Activated CD4-positive, alpha-beta T cell treated with anti-CD3 and anti-CD28 coated beads for 48 hours (primary cell): ENCODE measurements around the gene TNK2.
"Not testable (repeated sequence)": the region's sequence is repeated elsewhere in the genome, so short reads cannot be mapped to it uniquely, and the experiment has no call there.

Experiments
- DNase-seq: peaks from one replicate; pipeline ENCODE4 v3.0.0-alpha.2; 2020

The TNK2 gene

DNA sequence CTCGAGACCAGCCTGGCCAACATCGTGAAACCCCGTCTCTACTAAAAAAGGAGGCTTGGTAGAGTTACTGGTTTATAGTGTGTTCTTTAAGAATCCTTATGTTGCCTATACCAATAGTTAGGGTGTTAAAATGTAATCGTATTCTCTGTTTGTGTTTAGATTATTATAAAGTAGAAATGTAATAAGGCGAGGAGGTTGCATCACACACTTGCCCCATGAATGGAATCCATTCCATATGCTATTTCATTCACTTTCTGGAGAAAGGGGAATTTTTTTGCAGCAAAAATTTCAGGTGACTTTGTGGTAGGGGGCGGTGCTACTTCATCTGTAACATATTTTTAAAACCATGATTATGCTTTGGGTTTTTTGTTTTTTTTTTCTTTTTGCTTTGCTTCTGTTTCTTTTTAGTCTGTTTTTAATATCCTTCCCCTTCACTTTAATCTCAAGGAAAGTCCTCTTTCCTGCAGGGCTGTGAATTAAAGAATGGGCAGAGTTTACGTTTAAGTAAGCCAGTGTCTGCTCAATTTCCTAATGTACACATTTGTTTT is 63.6 kb downstream of the TNK2 start:
- DNase-seq = no peak

DNA sequence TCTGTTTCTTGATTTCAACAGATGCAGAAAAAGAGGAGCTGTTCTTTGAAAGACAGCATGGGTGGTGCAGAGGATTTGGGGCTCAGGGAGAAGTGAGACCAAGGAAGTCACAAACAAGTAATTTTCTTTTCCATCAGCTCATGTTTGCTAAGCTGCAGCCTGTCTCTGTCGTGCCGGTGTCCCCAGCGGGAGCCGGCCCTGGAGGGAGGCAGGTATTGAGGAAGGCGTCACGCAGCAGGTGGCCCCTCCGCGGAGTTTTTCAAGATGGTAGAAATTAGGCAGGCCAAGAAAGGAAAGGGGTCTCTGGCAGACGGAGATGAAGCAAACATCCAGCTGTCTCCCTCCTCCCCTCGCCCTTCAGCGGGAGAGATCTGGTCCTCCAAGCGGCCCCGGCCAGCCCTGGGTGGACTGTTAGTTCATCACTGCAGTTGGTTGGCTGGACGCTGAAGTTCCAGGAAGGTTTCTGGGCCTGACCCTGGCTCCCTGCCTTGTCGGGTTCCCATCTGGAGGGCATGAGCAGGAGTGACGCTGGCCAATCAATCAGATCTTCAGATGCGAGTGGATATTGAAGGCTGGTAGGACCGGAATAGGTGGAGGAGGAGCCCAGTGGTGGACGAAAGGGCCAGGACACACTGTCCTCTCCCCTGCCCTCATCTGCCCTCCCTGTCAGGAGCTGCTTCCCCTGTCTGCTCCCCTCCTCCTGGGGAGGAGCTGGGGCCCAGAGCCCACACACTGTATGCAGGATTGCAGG is 68.9 kb downstream of the TNK2 start:
- DNase-seq = no peak

DNA sequence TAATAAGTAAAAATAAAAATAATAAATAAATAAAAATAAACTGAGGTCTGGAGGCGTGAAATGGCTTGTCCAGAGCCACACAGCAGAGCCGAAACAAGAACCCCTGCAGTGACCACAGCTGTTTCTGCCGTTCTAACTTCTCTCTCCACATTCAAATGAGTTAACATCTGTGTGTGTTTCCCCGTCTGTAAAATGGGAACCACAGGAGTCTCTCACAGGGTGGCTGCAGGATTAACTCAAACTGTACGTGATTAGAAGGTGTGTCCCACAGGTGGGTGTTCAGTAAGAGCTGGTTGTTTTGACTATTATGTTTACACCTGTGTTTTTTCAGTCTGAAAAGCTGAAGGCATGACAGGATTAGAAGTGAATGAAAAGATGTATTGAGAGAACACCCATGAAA is 69.6 kb downstream of the TNK2 start:
- no peak for DNase-seq

DNA sequence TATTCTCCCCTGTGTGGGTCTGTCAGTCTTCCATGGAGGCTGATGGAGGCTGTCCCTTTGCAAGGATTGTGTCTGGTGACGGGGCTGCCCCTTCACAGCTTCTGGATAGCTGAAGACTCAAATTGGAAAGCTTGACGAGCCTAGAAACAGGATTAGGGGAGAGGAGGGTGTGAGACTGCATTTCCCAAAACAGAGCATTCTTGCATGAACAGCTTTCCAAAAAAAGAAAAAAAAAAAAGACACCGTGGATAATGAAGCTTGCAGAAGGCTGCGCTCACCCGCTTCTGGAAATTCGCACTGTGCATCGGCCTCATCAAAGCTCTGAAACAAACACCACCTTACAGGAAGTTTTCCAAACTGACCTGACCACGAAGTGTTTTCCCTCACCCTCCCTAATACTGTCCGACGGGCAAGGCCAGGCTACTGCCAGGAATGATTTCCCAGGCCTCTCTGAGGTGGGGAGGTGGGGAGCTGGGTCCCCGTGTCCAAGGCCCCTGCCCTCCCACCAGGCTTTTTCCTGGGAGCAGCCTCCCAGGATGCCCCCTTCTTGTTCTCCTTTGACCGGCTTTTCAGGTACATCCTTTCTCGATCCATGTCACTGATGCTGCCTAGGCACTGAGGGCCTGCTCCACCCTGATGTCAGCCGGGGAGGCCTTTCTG is 71.7 kb downstream of the TNK2 start:
- no peak for DNase-seq

- no peak for DNase-seq
These were observed 72.6 kb downstream of the TNK2 start for GRCh38 chr3:195835791-195836190.

DNA sequence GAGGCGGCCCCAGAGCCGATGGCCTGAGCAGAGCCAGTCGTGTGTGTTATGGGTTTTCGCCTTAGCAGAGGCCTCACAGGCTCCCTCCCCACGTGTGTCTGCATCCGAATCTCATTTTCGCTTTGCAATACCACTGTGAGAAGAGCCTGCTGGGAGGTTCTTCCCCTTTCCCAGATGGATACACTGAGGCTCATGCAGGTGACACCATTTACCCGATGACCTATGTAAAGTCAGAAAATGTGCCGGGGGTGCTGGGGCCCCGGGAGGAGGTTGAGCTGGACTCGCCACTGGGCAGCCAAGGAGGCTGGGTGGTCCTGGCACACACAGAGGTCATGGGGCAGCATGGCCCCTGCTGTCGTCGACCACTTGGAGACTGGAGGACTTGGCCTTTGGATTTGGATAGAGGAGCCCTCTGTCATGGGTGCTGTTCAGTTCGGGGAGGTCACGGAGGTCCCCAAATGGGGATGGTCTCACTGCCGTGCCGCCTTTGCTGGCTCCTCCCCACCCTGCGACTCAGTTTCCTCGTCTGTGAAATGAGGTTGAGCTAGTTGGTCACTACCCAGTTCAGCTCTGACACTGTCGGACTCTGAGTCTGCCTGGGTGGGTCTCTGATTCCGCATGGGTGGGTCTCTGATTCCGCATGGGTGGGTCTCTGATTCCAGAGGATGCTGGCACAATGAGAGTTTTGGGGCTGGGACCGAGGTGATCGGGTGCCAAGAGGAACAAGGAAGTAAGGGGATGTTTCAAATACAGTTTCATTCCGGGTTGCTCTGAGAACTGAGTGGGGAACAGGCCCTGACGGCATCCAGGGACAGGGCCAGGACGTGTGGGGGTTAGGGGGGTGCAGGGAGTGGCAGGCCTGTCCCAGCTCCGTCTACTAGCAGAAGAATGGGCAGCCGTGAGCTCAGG is 73.4 kb downstream of the TNK2 start:
- DNase-seq = no peak

DNA sequence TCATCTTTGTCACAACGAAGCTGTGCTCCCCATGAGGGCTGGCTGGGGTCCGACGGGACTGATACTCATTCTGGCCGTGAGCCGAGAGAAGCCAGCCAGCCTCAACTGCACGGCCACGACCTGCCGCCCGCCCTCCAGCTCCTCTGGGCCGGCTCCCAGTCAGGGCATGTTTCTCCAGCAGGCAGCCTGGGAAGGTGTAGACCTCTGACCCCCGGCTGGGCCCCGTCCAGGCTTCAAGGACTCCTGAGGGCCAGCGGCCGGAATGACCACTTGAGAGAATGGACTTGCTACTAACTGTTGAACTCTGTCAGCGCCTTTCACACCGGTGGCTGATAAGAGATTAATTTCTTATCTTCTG is 78.5 kb downstream of the TNK2 start:
- DNase-seq = no peak

DNA sequence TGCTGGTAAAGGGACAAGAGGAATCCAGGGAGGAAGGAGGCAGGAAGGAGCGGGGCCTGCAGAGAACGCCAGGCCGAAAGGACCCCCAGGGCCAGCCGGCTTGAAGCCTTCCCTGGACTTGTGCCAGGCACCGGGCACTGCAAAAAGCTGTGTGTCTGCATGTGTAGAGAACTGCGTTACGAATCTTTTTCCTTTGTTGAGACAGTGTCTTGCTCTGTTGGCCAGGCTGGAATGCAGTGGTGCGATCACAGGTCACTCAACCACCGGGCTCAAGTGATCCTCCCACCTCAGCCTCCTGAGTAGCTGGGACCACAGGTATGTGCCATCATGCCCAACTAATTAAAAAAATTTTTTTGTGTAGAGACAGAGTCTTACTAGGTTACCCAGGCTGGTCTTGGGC is 79.6 kb downstream of the TNK2 start:
- no peak for DNase-seq

- no peak for DNase-seq
These were observed 82.2 kb downstream of the TNK2 start for GRCh38 chr3:195825857-195826804.

DNA sequence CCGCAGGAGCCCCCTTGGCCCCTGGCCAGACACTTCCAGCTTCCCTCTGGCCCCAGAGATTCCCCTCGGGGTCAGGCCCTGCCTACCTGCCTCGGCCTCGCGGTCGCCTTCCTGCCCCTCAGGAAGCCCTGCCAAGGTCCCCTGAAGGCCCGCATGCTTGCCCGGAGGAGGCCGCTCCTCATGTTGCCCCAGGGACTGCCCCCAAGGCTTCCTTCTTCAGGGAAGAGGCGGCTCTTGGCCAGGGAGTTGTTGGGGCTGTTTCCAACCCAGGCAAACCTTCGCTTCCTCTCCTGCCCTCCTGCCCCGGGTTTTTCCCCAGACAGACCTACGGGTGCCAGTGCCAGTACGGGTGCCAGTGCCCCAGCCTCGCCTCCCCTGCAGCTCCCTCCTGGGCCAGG is 83.2 kb downstream of the TNK2 start:
- DNase-seq = no peak

GRCh38 chr3:195824425-195825190 is 83.7 kb downstream of the TNK2 start:
- DNase-seq = not testable (repeated sequence)

- no peak for DNase-seq
These were observed 84.4 kb downstream of the TNK2 start for GRCh38 chr3:195823999-195824398.

- no peak for DNase-seq
These were observed 85.1 kb downstream of the TNK2 start for GRCh38 chr3:195823280-195823679.

DNA sequence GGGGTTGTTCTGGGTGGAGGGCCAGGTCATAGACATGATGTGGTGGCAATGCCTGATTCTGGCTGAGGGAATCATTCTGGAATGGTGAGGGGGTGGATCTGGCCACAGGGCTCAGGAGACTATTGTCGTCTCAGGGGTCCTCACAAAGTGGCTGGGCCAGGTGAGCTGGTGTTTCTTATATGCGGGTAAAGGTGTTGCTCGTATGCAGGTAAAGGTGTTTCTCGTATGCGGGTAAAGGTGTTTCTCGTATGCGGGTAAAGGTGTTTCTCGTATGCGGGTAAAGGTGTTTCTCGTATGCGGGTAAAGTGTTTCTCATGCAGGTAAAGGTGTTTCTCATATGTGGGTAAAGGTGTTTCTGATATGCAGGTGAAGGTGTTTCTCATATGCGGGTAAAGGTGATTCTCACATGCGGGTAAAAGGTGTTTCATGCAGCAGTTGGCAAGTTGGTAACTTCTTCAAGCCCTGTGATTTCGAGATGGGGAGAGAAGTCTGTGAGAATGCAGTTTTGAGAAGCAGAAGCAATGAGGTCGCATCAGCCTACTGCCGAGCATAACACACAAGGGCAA is 86.1 kb downstream of the TNK2 start:
- no peak for DNase-seq

GRCh38 chr3:195821403-195822130 is 86.8 kb downstream of the TNK2 start:
- no peak for DNase-seq

DNA sequence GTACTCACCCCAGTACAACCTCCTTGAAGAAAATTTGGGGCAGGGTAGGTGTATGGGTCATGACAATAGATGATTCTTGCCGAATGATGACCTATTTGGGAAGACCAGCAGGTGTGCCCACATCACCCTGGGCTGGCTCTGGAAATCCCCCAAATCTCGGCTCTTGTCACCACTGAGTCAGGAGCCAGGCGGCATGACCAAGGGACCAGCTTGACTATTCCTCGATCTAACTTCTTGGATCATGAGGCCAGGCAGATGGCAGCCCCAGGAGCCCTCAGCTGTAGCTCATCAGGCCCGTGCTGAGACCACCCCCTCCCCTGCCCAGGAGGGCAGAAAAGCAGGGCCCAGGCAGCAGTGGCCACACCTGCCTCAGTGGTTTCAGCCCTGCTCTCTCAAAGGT is 87.5 kb downstream of the TNK2 start:
- no peak for DNase-seq

- no peak for DNase-seq
These were observed 88.2 kb downstream of the TNK2 start for GRCh38 chr3:195820186-195820585.

- DNase-seq = no peak
These were observed 90.0 kb downstream of the TNK2 start for GRCh38 chr3:195818301-195818700.

GRCh38 chr3:195817578-195818135 is 90.7 kb downstream of the TNK2 start:
- DNase-seq = no peak
